Measurements from ENCODE around the gene AGA. TPM values are rescaled to one million over a fixed set of nuclear protein-coding genes. Genes with fewer than 3 reads are reported as not detected.

AGA gene
- total RNA-seq, 1 experiment from 2014 or later, result 18.3 TPM

- TF ChIP-seq CTCF (IDR thresholded peaks at IDR 0.05; ENCODE audit: unreplicated experiment), result no peak
- H3K36me3 Mint-ChIP-seq (ENCODE audit: insufficient read depth, unreplicated experiment), result no peaks in the 10 kb centered on the region
- H3K4me1 Mint-ChIP-seq (ENCODE audit: insufficient read depth, unreplicated experiment), result no peaks in the 10 kb centered on the region
- no peaks in the 10 kb centered on the region for H3K9me3 Mint-ChIP-seq (ENCODE audit: unreplicated experiment)
- intact Hi-C loops (cut with micrococcal nuclease), result no loop called here
- DNase-seq (ENCODE audit: unreplicated experiment), result no peak
- BruUV-seq (replicated peaks), result no TSS peak
- ChIA-PET CTCF (interaction anchor here (0.6 kb wide), 1 partner anchor 229 kb away, joined by 4 read pairs; no protein-coding TSS in a partner anchor), POLR2A (no interaction called here)
- no peak overlapping the region for H3K4me3 Mint-ChIP-seq (ENCODE audit: unreplicated experiment)
- no peak overlapping the region for H3K27ac Mint-ChIP-seq (ENCODE audit: low read depth, unreplicated experiment)
- H3K27me3 Mint-ChIP-seq (ENCODE audit: insufficient read depth, unreplicated experiment), result no peaks in the 10 kb centered on the region
Measured at GRCh38 chr4:177461606-177462005, 19.4 kb upstream of the AGA start.

- H3K36me3 Mint-ChIP-seq (ENCODE audit: insufficient read depth, unreplicated experiment), result no peaks in the 10 kb centered on the region
- no peak overlapping the region for H3K4me3 Mint-ChIP-seq (ENCODE audit: unreplicated experiment)
- BruUV-seq (replicated peaks), result no TSS peak
- intact Hi-C loops (cut with micrococcal nuclease), result no loop called here
- no peak for DNase-seq (ENCODE audit: unreplicated experiment)
- no peak overlapping the region for H3K27ac Mint-ChIP-seq (ENCODE audit: low read depth, unreplicated experiment)
- POLR2A ChIA-PET, result interaction anchor here (0.6 to 1.7 kb wide), 2 partner anchors 18 to 23 kb away, joined by 3 to 4 read pairs; partner anchors contain the start of gene AGA
- CTCF ChIA-PET, result no interaction called here
- no peaks in the 10 kb centered on the region for H3K9me3 Mint-ChIP-seq (ENCODE audit: unreplicated experiment)
- no peaks in the 10 kb centered on the region for H3K27me3 Mint-ChIP-seq (ENCODE audit: insufficient read depth, unreplicated experiment)
- H3K4me1 Mint-ChIP-seq (ENCODE audit: insufficient read depth, unreplicated experiment), result no peaks in the 10 kb centered on the region
- TF ChIP-seq CTCF (IDR thresholded peaks at IDR 0.05; ENCODE audit: unreplicated experiment), result no peak
Measured at GRCh38 chr4:177460460-177460859, 18.2 kb upstream of the AGA start.

GRCh38 chr4:177455561-177455970 lies 13.3 kb upstream of the AGA start:
- Mint-ChIP-seq H3K27me3 (ENCODE audit: insufficient read depth, unreplicated experiment) (no peaks in the 10 kb centered on the region), H3K9me3 (ENCODE audit: unreplicated experiment) (no peaks in the 10 kb centered on the region), H3K27ac (ENCODE audit: low read depth, unreplicated experiment) (no peak overlapping the region), H3K4me3 (ENCODE audit: unreplicated experiment) (no peak overlapping the region), H3K36me3 (ENCODE audit: insufficient read depth, unreplicated experiment) (no peaks in the 10 kb centered on the region), H3K4me1 (ENCODE audit: insufficient read depth, unreplicated experiment) (no peaks in the 10 kb centered on the region)
- BruUV-seq (replicated peaks), result no TSS peak
- no peak for TF ChIP-seq CTCF (IDR thresholded peaks at IDR 0.05; ENCODE audit: unreplicated experiment)
- intact Hi-C loops (cut with micrococcal nuclease), result no loop called here
- ChIA-PET POLR2A (interaction anchor here (0.6 kb wide), 1 partner anchor 13 kb away, joined by 3 read pairs; the partner anchor contains the start of gene AGA), CTCF (no interaction called here)
- DNase-seq (ENCODE audit: unreplicated experiment), result no peak

GRCh38 chr4:177453116-177453515 lies 10.9 kb upstream of the AGA start:
- no peak for DNase-seq (ENCODE audit: unreplicated experiment)
- intact Hi-C loops (cut with micrococcal nuclease), result no loop called here
- ChIA-PET CTCF (interaction anchor here (0.7 kb wide), 1 partner anchor 526 kb away, joined by 3 read pairs; no protein-coding TSS in a partner anchor), POLR2A (no interaction called here)
- Mint-ChIP-seq H3K4me1 (ENCODE audit: insufficient read depth, unreplicated experiment) (peaks cover 10% of the 10 kb centered on the region), H3K36me3 (ENCODE audit: insufficient read depth, unreplicated experiment) (no peaks in the 10 kb centered on the region), H3K9me3 (ENCODE audit: unreplicated experiment) (no peaks in the 10 kb centered on the region), H3K27ac (ENCODE audit: low read depth, unreplicated experiment) (no peak overlapping the region), H3K27me3 (ENCODE audit: insufficient read depth, unreplicated experiment) (no peaks in the 10 kb centered on the region), H3K4me3 (ENCODE audit: unreplicated experiment) (no peak overlapping the region)
- no TSS peak for BruUV-seq (replicated peaks)
- no peak for TF ChIP-seq CTCF (IDR thresholded peaks at IDR 0.05; ENCODE audit: unreplicated experiment)
